ENCODE measurements around the gene SLC39A3. TPM values are rescaled to one million over a fixed set of nuclear protein-coding genes. Genes with fewer than 3 reads are reported as not detected.

The SLC39A3 gene
- total RNA-seq, 1 donor from 2014 or later = 42.4 TPM

DNA sequence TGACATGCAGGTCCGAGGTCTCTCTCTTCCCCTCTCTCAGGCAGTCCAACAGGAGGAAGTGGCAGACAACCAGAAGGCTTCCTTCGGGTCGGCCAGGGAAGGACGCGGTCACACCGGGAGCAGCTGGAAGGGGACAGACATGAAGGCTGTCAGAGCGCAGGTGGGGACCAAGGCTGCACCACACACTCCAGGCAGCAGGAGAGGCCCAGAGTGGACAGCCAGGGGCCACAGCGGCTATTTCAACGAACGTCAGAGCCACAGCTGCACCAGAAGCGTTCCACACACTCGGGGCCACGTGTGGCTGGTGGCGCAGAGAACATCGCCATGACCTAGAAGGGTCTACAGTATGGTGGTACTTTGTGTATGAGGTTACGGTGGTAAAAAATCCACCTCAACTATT is 16.0 kb upstream of the SLC39A3 start:
- TF ChIP-seq, protein P1, sequence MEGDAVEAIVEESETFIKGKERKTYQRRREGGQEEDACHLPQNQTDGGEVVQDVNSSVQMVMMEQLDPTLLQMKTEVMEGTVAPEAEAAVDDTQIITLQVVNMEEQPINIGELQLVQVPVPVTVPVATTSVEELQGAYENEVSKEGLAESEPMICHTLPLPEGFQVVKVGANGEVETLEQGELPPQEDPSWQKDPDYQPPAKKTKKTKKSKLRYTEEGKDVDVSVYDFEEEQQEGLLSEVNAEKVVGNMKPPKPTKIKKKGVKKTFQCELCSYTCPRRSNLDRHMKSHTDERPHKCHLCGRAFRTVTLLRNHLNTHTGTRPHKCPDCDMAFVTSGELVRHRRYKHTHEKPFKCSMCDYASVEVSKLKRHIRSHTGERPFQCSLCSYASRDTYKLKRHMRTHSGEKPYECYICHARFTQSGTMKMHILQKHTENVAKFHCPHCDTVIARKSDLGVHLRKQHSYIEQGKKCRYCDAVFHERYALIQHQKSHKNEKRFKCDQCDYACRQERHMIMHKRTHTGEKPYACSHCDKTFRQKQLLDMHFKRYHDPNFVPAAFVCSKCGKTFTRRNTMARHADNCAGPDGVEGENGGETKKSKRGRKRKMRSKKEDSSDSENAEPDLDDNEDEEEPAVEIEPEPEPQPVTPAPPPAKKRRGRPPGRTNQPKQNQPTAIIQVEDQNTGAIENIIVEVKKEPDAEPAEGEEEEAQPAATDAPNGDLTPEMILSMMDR (conservative IDR thresholded peaks at IDR 0.05; ENCODE audit: low read depth, low read length) = no peak

DNA sequence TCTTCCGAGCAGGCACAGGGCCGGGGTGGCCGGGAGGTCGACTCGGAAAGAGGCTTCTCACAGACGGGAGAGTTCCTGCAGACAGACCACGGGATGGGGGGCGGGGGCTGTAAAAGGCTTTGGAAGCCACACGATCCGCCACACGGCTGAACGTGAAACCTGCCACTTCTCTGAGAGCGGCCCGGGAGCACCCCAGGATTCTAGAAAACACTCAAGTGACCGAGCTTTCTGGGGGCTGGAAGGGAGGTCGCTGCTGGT is 15.6 kb upstream of the SLC39A3 start:
- TF ChIP-seq, protein P1 (conservative IDR thresholded peaks at IDR 0.05; ENCODE audit: low read depth, low read length) = no peak
- DNase-seq (ENCODE audit: low read depth) = no peak
- no peak overlapping the region for H3K4me3 ChIP-seq (ENCODE audit: low read depth, low read length)

More for the DNA sequence above, 16.0 kb upstream of the SLC39A3 start:
- no peak for DNase-seq (ENCODE audit: low read depth)
- H3K4me3 ChIP-seq (ENCODE audit: low read depth, low read length) = no peak overlapping the region

DNA sequence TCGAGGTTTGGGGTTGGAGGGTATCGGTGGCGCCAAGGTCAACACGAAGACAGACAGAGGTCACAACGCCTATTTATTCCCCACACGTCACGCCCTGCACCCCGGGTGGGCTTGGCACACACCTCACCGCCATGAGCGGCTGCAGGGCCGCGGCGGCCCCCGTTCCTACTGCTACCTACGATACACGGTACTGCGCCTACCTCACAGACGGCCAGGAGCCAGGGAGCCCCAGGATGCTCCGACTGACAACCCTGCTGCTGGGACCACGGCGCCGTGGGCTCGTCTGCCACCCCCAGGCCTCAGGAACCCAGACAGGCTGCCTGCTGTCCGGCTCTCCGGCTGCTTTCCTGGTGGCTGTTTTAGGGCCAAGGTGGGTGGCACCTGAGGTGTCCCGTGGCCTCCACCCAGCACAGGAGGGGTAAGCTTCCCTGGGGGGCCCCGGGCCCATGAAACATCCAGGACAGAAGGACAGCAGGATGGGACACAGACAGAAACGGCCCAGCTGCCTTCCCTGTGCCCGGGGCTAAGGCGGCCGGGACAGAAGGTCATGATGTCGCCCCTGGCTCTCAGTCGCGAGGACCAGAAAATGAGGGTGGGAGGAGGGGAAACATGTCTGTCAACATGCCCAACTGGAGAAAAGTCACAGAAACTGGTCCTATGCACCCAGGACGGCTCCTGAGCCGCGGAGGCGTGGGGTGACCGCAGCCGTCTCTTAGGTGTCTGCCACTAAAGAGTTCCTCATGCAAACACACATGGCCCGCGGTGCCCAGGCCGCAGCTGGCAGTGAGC is 15.0 kb upstream of the SLC39A3 start:
- H3K4me3 ChIP-seq (ENCODE audit: low read depth, low read length) = no peak overlapping the region
- TF ChIP-seq, protein P1 (conservative IDR thresholded peaks at IDR 0.05; ENCODE audit: low read depth, low read length) = no peak
- DNase-seq (ENCODE audit: low read depth) = no peak

DNA sequence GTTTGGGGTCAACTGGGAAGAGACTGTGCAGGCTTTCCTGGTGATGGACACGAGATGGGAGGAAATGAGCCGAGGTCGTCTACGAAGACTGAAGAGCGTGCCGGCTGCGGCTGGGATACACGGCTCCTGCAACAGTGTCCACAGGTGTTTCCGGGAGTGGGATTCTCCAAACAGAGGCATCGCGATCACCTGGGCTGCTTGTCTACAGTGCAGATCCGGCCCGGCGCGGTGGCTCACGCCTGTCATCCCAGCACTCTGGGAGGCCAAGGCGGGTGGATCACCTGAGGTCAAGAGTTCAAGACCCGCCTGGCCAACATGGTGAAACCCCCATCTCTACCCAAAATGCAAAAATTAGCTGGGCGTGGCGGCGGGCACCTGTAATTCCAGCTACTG is 11.6 kb upstream of the SLC39A3 start:
- DNase-seq (ENCODE audit: low read depth) = no peak
- H3K4me3 ChIP-seq (ENCODE audit: low read depth, low read length) = no peak overlapping the region
- TF ChIP-seq, protein P1 (conservative IDR thresholded peaks at IDR 0.05; ENCODE audit: low read depth, low read length) = no peak

DNA sequence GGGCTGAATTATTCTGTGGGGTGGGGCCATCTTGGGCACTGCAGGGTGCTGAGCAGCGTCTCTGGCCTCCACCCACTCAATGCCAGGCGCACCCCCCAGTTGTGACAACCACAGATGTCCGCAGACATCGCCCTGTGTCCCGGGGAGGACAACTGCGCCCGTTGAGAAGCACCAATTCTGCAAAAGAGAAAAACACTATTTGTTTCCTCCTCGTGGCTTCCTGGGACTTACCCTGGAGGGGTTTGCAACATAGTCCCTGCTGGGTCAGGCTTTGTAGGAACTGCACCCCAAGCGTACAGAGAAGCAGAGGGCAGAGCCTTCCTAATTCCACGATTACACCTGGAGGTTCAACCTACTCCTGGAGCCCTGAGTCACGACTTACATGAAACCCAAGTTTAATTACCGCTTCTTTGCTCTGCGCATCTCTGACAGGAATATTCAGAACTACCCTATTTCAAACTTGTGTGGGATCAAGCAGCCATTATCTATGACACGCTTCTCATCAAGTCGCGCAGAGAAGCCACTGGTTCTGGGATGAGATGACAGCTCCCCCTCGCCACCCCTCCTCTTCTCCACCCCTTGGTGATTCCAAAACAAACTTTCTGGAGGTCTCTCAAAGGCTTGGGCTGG is 11.1 kb upstream of the SLC39A3 start:
- DNase-seq (ENCODE audit: low read depth) = no peak
- TF ChIP-seq, protein P1 (conservative IDR thresholded peaks at IDR 0.05; ENCODE audit: low read depth, low read length) = no peak
- no peak overlapping the region for H3K4me3 ChIP-seq (ENCODE audit: low read depth, low read length)

DNA sequence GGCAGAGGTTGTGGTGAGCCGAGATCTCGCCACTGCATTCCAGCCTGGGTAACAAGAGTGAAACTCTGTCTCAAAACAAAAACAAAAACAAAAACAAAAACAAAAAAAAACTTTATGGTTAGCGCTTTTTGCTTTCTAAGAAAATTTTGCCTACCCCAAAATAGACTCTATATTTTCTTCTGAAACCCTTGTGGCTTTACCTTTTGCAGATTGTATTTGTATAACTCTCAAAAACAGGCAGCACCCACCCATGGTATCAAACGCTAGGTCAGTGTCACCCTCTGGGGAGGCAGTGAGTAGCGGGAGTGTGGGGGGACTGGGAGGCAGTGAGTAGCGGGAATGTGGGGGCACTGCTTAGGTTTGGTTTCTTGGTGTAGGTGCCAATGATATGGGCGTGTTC is 7.5 kb upstream of the SLC39A3 start:
- TF ChIP-seq, protein P1 (conservative IDR thresholded peaks at IDR 0.05; ENCODE audit: low read depth, low read length) = no peak
- no peak overlapping the region for H3K4me3 ChIP-seq (ENCODE audit: low read depth, low read length)
- no peak for DNase-seq (ENCODE audit: low read depth)

DNA sequence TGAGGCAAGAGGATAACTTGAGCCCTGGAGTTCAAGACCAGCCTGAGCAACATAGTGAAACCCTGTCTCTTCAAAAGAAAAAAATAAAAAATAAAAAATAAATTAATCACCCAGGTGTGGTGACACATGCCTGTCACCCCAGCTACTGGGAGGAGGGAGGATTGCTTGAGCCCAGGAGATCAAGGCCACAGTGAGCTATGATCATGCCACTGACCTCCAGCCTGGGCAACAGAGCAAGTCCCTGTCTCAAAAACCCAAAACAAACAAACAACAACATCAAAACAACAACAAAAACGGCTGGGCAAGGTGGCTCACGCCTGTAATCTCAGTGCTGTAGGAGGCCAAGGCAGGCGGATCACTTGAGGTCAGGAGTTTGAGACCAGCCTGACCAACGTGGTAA is 4.3 kb upstream of the SLC39A3 start:
- H3K4me3 ChIP-seq (ENCODE audit: low read depth, low read length) = no peak overlapping the region
- TF ChIP-seq, protein P1 (conservative IDR thresholded peaks at IDR 0.05; ENCODE audit: low read depth, low read length) = no peak
- no peak for DNase-seq (ENCODE audit: low read depth)

Measured in epithelial cell of proximal tubule (primary cell).